ENCODE measurements around the gene MAPRE3. TPM values are rescaled to one million over a fixed set of nuclear protein-coding genes. Genes with fewer than 3 reads are reported as not detected.

The MAPRE3 gene
- total RNA-seq, 4 donors from 2014 or later, result 9.3 to 23.0 (median 13.4) TPM

- peaks cover 0 to 16% (median 0%) of the 10 kb centered on the region in 4 donors for H3K27me3 ChIP-seq
- H3K36me3 ChIP-seq, result no peaks in the 10 kb centered on the region
- H3K27ac ChIP-seq (replicated peaks in 1 of 4), result no peak overlapping the region
- DNase-seq (ENCODE audit: extremely low spot score), result no peak
- intact Hi-C loops (cut with DNase I), result no loop called here
- no peaks in the 10 kb centered on the region for H3K9me3 ChIP-seq
- no peaks in the 10 kb centered on the region for H3K4me1 ChIP-seq
- WGBS, result 92% methylated on average over 8 of the region's 10 CpGs
- TF ChIP-seq POLR2A (IDR thresholded peaks at IDR 0.05; ENCODE audit: low read depth) (no peak), CTCF (IDR thresholded peaks at IDR 0.05) (no peak), POLR2AphosphoS5 (IDR thresholded peaks at IDR 0.05) (no peak)
- no peak overlapping the region for H3K4me3 ChIP-seq
These were observed 36.1 kb upstream of the MAPRE3 start for GRCh38 chr2:26934335-26934724.

GRCh38 chr2:26934985-26935384, 35.5 kb upstream of the MAPRE3 start:
- DNase-seq (ENCODE audit: extremely low spot score), result no peak
- Histone ChIP-seq H3K4me1 (no peaks in the 10 kb centered on the region), H3K4me3 (no peak overlapping the region), H3K9me3 (no peaks in the 10 kb centered on the region), H3K27ac (replicated peaks in 1 of 4) (no peak overlapping the region), H3K27me3 (peaks cover 0 to 10% (median 0%) of the 10 kb centered on the region in 4 donors), H3K36me3 (no peaks in the 10 kb centered on the region)
- TF ChIP-seq EP300 (IDR thresholded peaks at IDR 0.05), result no peak
- WGBS, result 63% methylated on average over 3 of the region's 3 CpGs
- intact Hi-C loops (cut with DNase I), result no loop called here

GRCh38 chr2:26936855-26937254, 33.6 kb upstream of the MAPRE3 start:
- WGBS, result 87% methylated on average over 5 of the region's 5 CpGs
- H3K27ac ChIP-seq (replicated peaks in 1 of 4), result no peak overlapping the region
- no peak overlapping the region for H3K4me3 ChIP-seq
- no peaks in the 10 kb centered on the region for H3K9me3 ChIP-seq
- TF ChIP-seq EP300 (IDR thresholded peaks at IDR 0.05) (no peak), POLR2A (IDR thresholded peaks at IDR 0.05; ENCODE audit: low read depth) (no peak), POLR2AphosphoS5 (IDR thresholded peaks at IDR 0.05) (no peak), CTCF (IDR thresholded peaks at IDR 0.05) (no peak)
- no peak for DNase-seq (ENCODE audit: extremely low spot score)
- no peaks in the 10 kb centered on the region for H3K4me1 ChIP-seq
- intact Hi-C loops (cut with DNase I), result no loop called here
- H3K27me3 ChIP-seq, result peaks cover 0 to 4% (median 0%) of the 10 kb centered on the region in 4 donors
- no peaks in the 10 kb centered on the region for H3K36me3 ChIP-seq

- 80% methylated on average over 9 of the region's 10 CpGs for WGBS
- TF ChIP-seq POLR2AphosphoS5 (IDR thresholded peaks at IDR 0.05) (no peak), CTCF (IDR thresholded peaks at IDR 0.05) (no peak), POLR2A (IDR thresholded peaks at IDR 0.05; ENCODE audit: low read depth) (no peak), EP300 (IDR thresholded peaks at IDR 0.05) (no peak)
- Histone ChIP-seq H3K4me1 (no peaks in the 10 kb centered on the region), H3K27me3 (peaks cover 0 to 17% (median 0%) of the 10 kb centered on the region in 4 donors), H3K36me3 (no peaks in the 10 kb centered on the region), H3K4me3 (no peak overlapping the region), H3K9me3 (no peaks in the 10 kb centered on the region), H3K27ac (replicated peaks in 1 of 4) (no peak overlapping the region)
- intact Hi-C loops (cut with DNase I), result no loop called here
- no peak for DNase-seq (ENCODE audit: extremely low spot score)
These were observed 31.9 kb upstream of the MAPRE3 start for GRCh38 chr2:26938399-26939118.

- Histone ChIP-seq H3K4me3 (no peak overlapping the region), H3K36me3 (no peaks in the 10 kb centered on the region), H3K27ac (replicated peaks in 1 of 4) (no peak overlapping the region), H3K27me3 (peaks cover 0 to 32% (median 0%) of the 10 kb centered on the region in 4 donors), H3K4me1 (no peaks in the 10 kb centered on the region), H3K9me3 (no peaks in the 10 kb centered on the region)
- TF ChIP-seq EP300 (IDR thresholded peaks at IDR 0.05), result no peak
- no peak for TF ChIP-seq POLR2A (IDR thresholded peaks at IDR 0.05; ENCODE audit: low read depth)
- no peak for TF ChIP-seq CTCF (IDR thresholded peaks at IDR 0.05)
- no peak for TF ChIP-seq POLR2AphosphoS5 (IDR thresholded peaks at IDR 0.05)
- intact Hi-C loops (cut with DNase I), result no loop called here
- WGBS, result 88% methylated on average over 9 of the region's 9 CpGs
- no peak for DNase-seq (ENCODE audit: extremely low spot score)
These were observed 30.4 kb upstream of the MAPRE3 start for GRCh38 chr2:26940001-26940400.
